ENCODE results near the gene CNTNAP5. TPM values are rescaled to one million over a fixed set of nuclear protein-coding genes. Genes with fewer than 3 reads are reported as not detected.

Gene CNTNAP5
- total and polyA plus RNA-seq, 2 of the 13 experiments (the other 11 are each of a cell fraction or from before 2014, with no cell fraction given), result not detected

DNA sequence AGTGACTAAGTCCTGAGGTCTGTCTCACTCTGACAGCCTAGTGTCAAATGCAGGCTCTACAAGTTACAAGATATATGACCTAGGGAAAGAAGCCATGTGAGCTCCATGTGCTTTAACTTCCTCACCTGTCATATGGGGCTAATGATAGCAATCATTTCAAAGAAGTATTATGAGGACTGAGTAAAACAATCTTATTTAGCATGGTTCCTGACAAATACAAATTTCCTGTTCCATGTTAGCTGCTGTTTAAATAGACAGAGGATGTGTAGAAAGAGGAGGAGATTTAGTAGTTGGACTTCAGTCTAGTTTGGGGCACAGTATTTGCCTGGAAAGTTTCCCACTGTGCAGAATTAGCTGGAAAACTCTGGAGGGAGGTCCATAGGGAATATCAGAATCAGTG lies 545.8 kb downstream of the CNTNAP5 start (continued):
- TF ChIP-seq ZNF646 (CRISPR knock-in tag; IDR thresholded peaks at IDR 0.05), result no peak
- TF ChIP-seq, protein P1, sequence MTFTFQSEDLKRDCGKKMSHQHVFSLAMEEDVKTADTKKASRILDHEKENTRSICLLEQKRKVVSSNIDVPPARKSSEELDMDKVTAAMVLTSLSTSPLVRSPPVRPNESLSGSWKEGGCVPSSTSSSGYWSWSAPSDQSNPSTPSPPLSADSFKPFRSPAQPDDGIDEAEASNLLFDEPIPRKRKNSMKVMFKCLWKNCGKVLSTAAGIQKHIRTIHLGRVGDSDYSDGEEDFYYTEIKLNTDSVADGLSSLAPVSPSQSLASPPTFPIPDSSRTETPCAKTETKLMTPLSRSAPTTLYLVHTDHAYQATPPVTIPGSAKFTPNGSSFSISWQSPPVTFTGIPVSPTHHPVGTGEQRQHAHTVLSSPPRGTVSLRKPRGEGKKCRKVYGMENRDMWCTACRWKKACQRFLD (CRISPR knock-in tag; IDR thresholded peaks at IDR 0.05; ENCODE audit: borderline replicate concordance), result no peak
- no peak for TF ChIP-seq TBX3 (IDR thresholded peaks at IDR 0.05; ENCODE audit: borderline replicate concordance)
- no peak for TF ChIP-seq SOX6 (IDR thresholded peaks at IDR 0.05)
- TF ChIP-seq SOX6 (CRISPR knock-in tag; IDR thresholded peaks at IDR 0.05), result peak; percentile 92
- no peak for TF ChIP-seq NFATC3 (CRISPR knock-in tag; IDR thresholded peaks at IDR 0.05)
- TF ChIP-seq, protein P2, sequence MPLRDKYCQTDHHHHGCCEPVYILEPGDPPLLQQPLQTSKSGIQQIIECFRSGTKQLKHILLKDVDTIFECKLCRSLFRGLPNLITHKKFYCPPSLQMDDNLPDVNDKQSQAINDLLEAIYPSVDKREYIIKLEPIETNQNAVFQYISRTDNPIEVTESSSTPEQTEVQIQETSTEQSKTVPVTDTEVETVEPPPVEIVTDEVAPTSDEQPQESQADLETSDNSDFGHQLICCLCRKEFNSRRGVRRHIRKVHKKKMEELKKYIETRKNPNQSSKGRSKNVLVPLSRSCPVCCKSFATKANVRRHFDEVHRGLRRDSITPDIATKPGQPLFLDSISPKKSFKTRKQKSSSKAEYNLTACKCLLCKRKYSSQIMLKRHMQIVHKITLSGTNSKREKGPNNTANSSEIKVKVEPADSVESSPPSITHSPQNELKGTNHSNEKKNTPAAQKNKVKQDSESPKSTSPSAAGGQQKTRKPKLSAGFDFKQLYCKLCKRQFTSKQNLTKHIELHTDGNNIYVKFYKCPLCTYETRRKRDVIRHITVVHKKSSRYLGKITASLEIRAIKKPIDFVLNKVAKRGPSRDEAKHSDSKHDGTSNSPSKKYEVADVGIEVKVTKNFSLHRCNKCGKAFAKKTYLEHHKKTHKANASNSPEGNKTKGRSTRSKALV (CRISPR knock-in tag; IDR thresholded peaks at IDR 0.05), result peak; percentile 86
- TF ChIP-seq ZNF607 (CRISPR knock-in tag; IDR thresholded peaks at IDR 0.05; ENCODE audit: borderline replicate concordance), result no peak; the same call in 1 of the 2 replicates
- no peak for TF ChIP-seq RARG (CRISPR knock-in tag; IDR thresholded peaks at IDR 0.05; ENCODE audit: low read depth)
- TF ChIP-seq, protein P3, sequence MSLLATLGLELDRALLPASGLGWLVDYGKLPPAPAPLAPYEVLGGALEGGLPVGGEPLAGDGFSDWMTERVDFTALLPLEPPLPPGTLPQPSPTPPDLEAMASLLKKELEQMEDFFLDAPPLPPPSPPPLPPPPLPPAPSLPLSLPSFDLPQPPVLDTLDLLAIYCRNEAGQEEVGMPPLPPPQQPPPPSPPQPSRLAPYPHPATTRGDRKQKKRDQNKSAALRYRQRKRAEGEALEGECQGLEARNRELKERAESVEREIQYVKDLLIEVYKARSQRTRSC (CRISPR knock-in tag; IDR thresholded peaks at IDR 0.05; ENCODE audit: low read depth), result no peak
- TF ChIP-seq FOXO1 (CRISPR knock-in tag; IDR thresholded peaks at IDR 0.05), result peak; percentile 42; the same call in 1 of the 2 replicates
- TF ChIP-seq, protein P4, sequence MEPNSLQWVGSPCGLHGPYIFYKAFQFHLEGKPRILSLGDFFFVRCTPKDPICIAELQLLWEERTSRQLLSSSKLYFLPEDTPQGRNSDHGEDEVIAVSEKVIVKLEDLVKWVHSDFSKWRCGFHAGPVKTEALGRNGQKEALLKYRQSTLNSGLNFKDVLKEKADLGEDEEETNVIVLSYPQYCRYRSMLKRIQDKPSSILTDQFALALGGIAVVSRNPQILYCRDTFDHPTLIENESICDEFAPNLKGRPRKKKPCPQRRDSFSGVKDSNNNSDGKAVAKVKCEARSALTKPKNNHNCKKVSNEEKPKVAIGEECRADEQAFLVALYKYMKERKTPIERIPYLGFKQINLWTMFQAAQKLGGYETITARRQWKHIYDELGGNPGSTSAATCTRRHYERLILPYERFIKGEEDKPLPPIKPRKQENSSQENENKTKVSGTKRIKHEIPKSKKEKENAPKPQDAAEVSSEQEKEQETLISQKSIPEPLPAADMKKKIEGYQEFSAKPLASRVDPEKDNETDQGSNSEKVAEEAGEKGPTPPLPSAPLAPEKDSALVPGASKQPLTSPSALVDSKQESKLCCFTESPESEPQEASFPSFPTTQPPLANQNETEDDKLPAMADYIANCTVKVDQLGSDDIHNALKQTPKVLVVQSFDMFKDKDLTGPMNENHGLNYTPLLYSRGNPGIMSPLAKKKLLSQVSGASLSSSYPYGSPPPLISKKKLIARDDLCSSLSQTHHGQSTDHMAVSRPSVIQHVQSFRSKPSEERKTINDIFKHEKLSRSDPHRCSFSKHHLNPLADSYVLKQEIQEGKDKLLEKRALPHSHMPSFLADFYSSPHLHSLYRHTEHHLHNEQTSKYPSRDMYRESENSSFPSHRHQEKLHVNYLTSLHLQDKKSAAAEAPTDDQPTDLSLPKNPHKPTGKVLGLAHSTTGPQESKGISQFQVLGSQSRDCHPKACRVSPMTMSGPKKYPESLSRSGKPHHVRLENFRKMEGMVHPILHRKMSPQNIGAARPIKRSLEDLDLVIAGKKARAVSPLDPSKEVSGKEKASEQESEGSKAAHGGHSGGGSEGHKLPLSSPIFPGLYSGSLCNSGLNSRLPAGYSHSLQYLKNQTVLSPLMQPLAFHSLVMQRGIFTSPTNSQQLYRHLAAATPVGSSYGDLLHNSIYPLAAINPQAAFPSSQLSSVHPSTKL (CRISPR knock-in tag; IDR thresholded peaks at IDR 0.05), result peak; percentile 96
- TF ChIP-seq, protein P5, sequence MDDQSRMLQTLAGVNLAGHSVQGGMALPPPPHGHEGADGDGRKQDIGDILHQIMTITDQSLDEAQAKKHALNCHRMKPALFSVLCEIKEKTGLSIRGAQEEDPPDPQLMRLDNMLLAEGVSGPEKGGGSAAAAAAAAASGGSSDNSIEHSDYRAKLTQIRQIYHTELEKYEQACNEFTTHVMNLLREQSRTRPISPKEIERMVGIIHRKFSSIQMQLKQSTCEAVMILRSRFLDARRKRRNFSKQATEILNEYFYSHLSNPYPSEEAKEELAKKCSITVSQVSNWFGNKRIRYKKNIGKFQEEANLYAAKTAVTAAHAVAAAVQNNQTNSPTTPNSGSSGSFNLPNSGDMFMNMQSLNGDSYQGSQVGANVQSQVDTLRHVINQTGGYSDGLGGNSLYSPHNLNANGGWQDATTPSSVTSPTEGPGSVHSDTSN (CRISPR knock-in tag; IDR thresholded peaks at IDR 0.05; ENCODE audit: borderline replicate concordance), result 0 out of 2 replicates have a peak, but pooled peaks have one; percentile 35
